Fibroblast of peridontal ligament (primary cell): ENCODE data around the gene DGKQ.

Source experiments
- DNase-seq: peaks from one replicate; pipeline ENCODE4 v3.0.0-alpha.2; 2010; ENCODE audit errors: extremely low read depth

DGKQ gene

DNA sequence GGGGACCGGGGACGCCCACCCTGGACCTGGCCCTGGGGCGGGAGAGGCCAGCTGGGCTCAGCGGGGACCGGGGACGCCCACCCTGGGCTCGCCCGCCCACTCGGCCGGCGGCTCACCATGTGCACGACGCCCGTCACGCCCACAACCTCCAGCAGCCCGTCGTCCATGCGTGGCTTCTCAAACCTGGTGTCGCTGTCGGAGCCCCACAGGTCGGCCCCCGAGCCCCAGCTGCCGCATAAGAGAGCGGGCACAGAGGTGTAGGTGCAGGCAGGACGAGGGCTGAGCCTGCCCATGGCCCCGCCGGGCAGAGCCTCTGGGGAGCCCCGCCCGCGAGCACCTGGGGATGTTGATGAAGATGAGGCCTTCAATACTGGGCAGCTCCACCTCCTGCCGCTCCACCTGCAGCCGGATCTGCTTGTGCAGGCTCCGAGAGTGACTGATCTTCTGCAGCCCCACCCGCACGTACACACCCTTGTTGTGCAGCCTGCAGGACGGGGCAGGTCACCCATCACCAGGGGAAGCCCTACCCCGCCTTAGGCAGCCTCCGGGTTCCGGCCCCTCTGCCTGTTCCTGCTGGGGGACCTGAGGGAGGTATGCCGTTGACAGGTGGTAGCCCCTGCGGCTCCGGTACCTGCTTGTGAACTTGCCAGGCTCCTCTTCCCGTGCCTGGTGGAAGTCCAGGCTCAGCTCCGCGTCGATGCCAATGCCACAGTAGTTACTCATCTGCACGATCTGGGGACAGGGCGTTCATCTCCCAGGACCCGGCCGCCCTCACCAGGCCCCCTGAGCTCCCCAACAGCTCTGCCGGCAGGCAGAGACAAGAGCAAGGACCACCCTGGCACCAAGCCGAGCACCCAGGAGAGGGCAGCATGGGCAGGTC is 11.8 kb downstream of the DGKQ start:
- DNase-seq: no peak

DNA sequence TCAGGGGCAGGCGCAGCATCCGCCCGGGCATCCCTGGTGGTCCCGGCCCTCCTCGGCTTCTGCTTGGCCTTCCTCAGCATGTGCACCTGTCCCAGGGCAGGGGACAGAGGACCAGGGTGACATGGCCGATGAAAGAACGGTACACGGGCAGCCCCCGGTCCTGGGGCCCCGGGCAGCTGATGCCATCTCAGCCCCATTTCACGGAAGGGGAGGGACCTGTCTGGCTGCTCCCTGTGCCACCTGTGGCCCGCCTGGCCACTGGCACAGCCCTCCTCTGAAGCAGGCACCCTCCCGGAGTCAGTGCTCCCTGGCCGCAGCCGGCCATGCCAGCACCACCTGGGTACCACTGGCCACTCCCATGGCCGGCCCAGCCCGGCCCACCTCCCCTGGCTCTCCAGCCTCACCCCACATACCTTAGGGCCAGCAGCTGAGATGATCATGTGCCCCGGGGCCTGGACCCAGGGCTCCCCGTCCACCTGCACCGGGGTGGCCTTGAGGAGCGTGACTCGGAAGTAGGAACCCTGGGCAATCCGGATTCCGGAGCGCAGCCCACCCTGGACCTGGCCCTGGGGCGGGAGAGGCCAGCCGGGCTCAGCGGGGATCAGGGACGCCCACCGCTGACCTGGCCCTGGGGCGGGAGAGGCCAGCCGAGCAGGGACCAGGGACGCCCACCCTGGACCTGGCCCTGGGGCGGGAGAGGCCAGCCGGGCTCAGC is 12.6 kb downstream of the DGKQ start:
- DNase-seq: no peak

GRCh38 chr4:960140-960635 is 13.2 kb downstream of the DGKQ start:
- no peak for DNase-seq

- DNase-seq: no peak
Observed at GRCh38 chr4:959338-960139, 13.8 kb downstream of the DGKQ start.

GRCh38 chr4:958696-959337 is 14.6 kb downstream of the DGKQ start:
- DNase-seq: no peak

GRCh38 chr4:958314-958665 is 15.1 kb downstream of the DGKQ start:
- no peak for DNase-seq

DNA sequence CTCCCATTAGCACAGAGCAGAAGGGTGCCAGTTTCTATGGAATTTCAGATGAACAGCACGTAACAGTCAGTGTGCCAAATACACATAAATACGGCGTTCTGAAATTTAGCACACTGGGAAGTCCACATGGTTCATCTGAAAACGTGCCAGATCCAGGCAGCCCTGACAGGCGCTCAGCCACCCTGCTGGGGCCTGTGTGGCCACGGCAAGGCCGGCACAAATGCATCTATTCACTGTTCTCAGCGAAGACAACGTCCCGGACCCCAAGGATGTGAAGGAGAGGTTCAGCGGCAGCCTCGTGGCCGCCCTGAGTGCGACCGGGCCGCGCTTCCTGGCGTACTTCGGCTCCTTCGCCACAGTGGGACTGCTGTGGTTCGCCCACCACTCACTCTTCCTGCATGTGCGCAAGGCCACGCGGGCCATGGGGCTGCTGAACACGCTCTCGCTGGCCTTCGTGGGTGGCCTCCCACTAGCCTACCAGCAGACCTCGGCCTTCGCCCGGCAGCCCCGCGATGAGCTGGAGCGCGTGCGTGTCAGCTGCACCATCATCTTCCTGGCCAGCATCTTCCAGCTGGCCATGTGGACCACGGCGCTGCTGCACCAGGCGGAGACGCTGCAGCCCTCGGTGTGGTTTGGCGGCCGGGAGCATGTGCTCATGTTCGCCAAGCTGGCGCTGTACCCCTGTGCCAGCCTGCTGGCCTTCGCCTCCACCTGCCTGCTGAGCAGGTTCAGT is 15.6 kb downstream of the DGKQ start:
- no peak for DNase-seq

- DNase-seq: no peak
Observed at GRCh38 chr4:957231-957580, 16.2 kb downstream of the DGKQ start.

DNA sequence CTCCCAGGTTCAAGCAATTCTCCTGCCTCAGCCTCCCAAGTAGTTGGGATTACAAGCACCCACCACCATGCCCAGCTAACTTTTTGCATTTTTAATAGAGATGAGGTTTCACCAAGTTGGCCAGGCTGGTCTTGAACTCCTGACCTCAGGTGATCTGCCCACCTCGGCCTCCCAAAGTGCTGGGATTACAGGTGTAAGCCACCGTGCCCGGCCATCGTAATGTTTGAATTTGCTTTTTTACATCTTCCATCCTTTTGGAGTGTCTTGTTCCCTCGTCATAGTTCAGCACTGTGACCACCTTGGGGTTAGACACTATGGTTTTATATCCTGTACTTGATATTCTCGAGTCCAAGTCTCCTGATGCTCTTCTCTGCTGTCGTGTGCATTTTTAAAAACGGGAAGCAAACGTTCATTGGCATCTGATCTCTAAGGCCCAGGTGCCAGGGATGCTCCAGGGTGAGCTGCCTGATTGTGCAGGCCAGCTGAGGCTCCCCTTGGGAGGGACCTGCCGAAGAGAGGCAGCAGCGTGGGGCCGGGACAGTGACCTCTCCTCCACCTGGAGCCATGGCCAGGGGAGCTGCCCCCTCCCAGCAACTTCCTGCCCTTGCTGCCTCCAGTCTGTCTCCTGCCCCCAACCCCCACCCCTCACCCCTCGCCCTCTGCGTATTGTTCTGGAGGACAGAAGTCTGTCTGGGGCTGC is 16.7 kb downstream of the DGKQ start:
- DNase-seq: no peak

DNA sequence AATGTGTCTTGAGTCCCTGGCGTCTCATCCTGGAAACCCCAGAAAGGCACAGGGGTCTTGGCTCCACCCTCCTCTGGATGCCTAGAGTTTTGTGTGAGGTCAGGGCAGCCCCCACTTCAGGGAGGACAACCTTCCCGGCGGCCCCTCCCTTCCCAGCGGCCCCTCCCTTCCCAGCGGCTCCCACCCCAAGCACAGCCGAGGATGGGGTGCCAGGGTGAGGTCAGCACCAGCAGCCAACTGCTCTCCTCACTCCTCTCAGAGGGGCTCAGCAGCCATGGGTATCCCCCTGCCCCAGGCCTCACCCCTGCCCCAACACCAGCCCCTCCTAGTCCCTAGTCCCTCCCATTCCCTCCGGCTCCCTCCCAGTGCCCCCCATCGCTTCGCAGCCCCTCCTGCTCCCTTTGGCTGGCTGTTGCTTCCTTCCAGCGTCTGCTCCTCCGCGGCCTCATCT is 17.4 kb downstream of the DGKQ start:
- no peak for DNase-seq

GRCh38 chr4:955161-955921 is 18.0 kb downstream of the DGKQ start:
- no peak for DNase-seq

- DNase-seq: no peak
Observed at GRCh38 chr4:954211-955020, 19.0 kb downstream of the DGKQ start.

GRCh38 chr4:953574-953915 is 19.8 kb downstream of the DGKQ start:
- DNase-seq: no peak

DNA sequence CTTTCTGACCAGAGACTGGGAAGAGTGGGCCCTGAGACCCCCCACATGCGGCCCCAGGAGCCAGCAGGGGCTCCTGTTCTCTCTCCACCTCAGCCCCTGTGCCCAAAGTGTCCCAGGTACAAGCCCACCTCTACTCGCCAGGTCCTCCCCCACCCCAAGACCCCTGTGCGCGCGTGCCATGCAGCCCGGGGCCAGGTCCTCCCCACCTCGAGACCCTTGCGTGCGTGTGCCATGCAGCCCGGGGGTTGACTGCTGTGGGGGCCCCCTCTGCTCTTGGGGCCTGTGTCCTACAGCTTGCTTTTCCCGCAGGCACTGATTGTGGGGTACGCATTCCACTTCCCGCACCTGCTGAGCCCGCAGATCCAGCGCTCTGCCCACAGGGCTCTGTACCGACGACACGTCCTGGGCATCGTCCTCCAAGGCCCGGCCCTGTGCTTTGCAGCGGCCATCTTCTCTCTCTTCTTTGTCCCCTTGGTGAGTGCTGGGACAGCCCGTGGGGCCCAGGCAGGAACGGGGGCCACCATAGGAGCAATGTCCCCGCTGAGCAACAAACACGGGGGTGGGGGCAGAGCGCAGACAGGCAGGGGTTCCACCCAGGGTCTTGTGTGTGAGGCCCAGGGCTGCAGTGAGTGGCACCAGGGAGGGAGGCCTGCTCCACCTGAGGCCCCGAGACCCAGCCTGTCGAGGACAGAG is 20.3 kb downstream of the DGKQ start:
- no peak for DNase-seq

- DNase-seq: no peak
Observed at GRCh38 chr4:951594-952468, 21.5 kb downstream of the DGKQ start.

GRCh38 chr4:951186-951585 is 22.2 kb downstream of the DGKQ start:
- DNase-seq: no peak
